ENCODE measurements around the gene EIF5A.
A peak's percentile ranks its signal among the peaks of the same experiment; 100 is the strongest.

The EIF5A gene

DNA sequence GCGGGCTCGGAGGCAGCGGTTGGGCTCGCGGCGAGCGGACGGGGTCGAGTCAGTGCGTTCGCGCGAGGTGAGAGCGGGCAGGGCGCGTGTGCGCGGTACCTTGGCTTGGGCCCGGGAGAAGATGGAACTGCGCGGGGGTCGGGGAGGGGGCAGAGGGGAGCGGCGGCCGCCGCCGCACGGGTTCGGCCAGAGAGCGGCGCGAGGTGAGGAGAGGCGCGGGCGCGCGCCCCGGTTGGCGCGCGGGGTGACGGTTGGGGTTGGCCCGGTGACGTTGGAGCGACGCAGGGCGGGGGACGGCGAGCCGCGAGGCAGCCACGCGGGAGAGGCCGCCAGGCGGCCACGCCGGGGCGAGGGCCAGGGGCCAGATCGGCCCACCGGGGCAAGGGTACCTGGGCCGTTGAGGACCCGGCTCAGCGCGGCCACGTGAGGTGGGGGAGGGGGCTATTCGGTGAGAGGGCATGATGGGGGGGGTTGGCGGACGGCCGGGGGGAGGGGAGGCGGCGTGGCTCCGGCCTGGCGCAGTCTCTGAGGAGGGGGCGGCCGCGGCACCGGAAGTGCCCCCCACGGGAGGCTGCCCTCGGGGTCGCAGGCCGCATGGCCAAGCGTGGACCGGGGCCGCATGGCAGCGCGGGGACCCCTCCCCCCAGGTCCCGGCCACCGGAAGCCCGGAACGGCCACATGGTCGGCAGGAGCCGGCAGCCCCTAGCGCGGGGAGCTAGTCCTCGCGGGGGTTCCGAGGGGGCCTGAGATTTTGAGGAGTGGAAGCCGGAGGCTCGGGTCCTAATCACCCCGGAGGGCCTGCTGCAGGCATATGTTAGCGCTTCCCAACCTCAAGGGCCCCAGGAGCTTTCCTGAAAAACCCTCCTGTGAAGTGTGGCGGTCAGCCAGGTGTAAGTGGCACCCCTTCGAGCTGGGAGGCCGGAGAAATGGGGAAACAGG lies 527 bp downstream of the EIF5A start:
- no peak for DNase-seq (ENCODE audit: low read depth)
- H3K4me3 ChIP-seq (ENCODE audit: low read depth, low read length): peak overlapping the region; percentile 65
- TF ChIP-seq, protein P1, sequence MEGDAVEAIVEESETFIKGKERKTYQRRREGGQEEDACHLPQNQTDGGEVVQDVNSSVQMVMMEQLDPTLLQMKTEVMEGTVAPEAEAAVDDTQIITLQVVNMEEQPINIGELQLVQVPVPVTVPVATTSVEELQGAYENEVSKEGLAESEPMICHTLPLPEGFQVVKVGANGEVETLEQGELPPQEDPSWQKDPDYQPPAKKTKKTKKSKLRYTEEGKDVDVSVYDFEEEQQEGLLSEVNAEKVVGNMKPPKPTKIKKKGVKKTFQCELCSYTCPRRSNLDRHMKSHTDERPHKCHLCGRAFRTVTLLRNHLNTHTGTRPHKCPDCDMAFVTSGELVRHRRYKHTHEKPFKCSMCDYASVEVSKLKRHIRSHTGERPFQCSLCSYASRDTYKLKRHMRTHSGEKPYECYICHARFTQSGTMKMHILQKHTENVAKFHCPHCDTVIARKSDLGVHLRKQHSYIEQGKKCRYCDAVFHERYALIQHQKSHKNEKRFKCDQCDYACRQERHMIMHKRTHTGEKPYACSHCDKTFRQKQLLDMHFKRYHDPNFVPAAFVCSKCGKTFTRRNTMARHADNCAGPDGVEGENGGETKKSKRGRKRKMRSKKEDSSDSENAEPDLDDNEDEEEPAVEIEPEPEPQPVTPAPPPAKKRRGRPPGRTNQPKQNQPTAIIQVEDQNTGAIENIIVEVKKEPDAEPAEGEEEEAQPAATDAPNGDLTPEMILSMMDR (IDR thresholded peaks at IDR 0.05; ENCODE audit: low read depth, low read length, missing control alignments): no peak

DNA sequence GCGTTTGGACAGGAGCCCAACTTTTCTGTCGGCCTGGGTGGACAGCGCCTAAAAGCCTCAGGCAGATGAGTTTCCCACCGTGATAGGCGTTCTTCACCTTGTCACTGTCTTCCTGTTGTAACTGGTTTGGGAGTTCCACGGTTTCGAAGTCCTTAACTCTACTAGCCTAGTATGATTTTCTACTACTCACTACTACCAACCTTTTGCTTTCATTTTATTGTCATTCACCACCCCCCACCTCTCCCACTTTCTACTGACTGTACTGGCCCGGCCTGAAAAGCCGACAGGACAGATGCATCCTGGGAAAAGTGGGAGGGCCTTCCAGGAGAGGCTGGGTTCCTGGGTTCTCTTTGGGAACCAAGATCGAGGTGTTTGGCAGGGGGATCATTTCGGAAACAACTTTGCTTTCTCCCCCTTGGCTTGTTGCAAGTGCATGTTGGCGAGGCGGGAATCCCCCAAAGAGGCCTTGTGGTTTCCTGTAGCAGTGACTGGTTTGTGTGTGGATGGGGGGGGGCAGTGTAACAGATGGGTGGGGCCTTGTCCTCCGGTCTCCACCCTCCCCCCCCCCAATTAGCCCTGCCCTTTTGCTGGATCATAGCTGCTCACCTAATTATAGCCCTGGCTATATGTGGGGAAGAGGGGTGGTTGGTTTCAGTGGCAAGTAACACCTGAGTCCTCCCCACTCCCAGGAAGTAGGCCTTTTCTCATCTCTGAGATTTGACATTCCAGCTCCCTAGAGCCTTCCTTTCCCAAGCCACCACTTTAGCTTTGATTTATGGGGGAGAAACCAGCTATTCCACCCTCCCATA lies 1.4 kb downstream of the EIF5A start:
- H3K4me3 ChIP-seq (ENCODE audit: low read depth, low read length): peak overlapping the region; percentile 65
- DNase-seq (ENCODE audit: low read depth): peak; percentile 81
- TF ChIP-seq, protein P1 (IDR thresholded peaks at IDR 0.05; ENCODE audit: low read depth, low read length, missing control alignments): no peak

DNA sequence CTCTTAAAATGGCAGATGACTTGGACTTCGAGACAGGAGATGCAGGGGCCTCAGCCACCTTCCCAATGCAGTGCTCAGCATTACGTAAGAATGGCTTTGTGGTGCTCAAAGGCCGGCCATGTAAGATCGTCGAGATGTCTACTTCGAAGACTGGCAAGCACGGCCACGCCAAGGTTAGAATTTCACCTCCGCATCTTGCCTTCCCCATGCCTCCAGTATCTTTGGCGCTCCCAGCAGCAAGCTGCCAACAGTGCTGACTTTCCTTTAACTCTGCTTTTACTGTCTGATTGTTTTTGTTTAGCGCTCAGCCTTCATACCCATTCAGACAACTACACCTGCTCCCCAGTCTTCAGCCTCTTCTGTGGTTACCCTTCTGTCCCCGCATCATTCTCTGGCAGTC lies 2.2 kb downstream of the EIF5A start:
- TF ChIP-seq, protein P1 (IDR thresholded peaks at IDR 0.05; ENCODE audit: low read depth, low read length, missing control alignments): no peak
- peak overlapping the region; percentile 65 for H3K4me3 ChIP-seq (ENCODE audit: low read depth, low read length)
- DNase-seq (ENCODE audit: low read depth): no peak

DNA sequence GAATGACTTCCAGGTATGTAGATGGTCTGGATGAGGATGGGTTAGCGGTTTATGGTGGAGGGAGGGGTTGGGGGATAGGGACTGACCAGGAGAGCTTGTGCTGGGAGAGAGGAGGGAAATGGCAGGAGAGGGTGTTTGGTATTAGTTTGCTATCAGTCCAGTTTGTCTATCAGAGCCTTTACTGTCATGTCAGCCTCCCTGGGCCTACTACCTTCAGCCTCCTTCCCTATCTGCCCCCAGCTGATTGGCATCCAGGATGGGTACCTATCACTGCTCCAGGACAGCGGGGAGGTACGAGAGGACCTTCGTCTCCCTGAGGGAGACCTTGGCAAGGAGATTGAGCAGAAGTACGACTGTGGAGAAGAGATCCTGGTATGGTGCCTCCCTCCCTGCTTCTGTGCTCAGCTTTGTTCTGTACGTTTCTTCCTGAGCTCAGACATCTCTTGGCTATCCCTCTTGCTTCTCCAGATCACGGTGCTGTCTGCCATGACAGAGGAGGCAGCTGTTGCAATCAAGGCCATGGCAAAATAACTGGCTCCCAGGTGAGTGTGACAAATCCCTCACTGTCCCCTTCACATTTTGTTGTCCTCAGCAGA lies 3.8 kb downstream of the EIF5A start:
- H3K4me3 ChIP-seq (ENCODE audit: low read depth, low read length): no peak overlapping the region
- TF ChIP-seq, protein P1 (IDR thresholded peaks at IDR 0.05; ENCODE audit: low read depth, low read length, missing control alignments): no peak

DNA sequence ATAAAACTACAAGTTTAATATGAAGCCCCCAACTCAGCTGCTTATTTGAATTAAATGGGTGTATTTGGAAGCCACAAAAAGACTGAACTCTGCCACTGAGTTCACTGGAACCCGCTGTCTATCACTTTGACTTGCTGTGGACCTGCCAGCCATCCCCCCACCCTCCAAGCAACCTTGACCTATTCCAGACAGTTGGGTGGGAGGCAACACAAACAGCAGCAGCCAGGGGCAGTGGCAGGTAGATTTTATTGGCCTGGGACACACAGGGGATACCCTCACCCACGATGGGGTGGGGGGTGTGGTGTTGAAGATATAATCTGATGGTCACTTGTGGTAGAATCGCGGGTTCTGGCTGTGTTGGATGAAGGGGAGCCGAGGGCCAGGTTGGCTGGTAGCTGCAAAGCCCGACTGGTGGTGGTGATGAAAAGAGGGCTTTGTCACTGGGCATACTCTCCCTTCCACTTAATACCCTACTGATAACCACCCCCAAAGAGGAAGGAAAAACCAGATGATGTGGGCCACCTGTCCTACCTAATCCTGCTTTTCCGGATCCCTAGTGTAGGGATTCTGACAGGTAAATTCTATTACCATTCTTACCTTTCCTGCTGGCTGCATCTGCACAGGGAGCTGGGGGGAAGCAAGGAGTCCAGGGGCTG lies 5.1 kb downstream of the EIF5A start:
- no peak overlapping the region for H3K4me3 ChIP-seq (ENCODE audit: low read depth, low read length)
- TF ChIP-seq, protein P1 (IDR thresholded peaks at IDR 0.05; ENCODE audit: low read depth, low read length, missing control alignments): no peak
- DNase-seq (ENCODE audit: low read depth): no peak

More for the DNA sequence above, 3.8 kb downstream of the EIF5A start:
- DNase-seq (ENCODE audit: low read depth): no peak

DNA sequence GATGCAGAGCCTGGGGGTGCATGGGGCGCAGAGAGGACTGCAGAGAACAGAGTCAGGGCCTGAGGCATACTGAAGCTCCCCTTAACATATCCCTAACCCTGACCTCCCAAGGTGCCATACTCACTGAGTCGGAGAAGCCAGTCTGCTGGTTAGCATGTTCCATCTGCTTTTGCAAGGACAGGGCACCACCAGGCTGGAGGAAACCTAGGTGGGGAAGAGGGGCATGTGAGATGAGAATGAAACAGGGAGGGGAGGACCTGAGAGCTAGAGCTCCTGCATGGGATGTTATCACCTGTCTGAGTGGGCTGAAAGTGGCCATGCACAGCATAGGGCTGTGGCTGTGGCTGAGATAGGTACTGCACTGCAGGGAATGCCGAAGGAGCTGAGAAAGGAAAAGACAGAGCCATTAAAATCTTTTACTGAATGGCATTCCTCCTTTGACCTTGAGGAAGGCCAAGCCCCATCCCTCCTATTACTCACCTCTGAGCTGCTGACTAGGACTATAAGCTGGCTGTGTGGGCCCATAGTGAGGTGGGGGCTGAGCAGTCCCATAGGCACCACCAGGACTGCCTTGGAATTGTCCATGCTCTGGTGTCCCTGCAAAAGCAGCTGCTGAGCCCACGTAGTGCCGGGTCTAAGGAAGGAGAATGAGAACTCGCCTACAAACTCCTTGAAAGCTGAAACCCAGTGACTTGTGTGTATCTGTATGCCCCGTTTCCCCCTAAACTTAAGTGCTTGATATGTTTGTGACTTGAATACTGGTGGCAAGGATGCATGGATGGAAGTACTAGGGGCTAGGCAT lies 5.9 kb downstream of the EIF5A start:
- H3K4me3 ChIP-seq (ENCODE audit: low read depth, low read length): no peak overlapping the region
- no peak for DNase-seq (ENCODE audit: low read depth)
- TF ChIP-seq, protein P1 (IDR thresholded peaks at IDR 0.05; ENCODE audit: low read depth, low read length, missing control alignments): peak; percentile 45
